Measurements from ENCODE around the gene FAM118B.

DNA sequence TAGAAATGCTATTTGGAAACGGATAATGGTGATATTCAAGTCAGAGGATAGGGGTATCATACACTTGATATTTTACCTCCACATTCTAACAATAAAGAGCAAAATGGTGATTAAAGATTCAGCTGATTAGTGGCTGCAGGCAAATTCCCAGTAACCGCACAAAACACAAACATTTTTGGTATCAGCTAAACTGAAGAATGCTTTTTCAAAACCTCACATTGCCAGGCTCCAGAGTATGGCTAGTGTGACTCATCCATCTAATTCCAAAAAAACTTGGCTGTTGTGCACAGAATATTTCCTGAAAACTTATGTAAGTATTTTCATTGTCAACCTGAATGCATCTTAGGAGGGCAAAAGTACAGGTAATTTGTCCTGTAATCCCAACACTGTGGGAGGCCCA, 46.2 kb downstream of the FAM118B start:
- TF ChIP-seq, protein P1, sequence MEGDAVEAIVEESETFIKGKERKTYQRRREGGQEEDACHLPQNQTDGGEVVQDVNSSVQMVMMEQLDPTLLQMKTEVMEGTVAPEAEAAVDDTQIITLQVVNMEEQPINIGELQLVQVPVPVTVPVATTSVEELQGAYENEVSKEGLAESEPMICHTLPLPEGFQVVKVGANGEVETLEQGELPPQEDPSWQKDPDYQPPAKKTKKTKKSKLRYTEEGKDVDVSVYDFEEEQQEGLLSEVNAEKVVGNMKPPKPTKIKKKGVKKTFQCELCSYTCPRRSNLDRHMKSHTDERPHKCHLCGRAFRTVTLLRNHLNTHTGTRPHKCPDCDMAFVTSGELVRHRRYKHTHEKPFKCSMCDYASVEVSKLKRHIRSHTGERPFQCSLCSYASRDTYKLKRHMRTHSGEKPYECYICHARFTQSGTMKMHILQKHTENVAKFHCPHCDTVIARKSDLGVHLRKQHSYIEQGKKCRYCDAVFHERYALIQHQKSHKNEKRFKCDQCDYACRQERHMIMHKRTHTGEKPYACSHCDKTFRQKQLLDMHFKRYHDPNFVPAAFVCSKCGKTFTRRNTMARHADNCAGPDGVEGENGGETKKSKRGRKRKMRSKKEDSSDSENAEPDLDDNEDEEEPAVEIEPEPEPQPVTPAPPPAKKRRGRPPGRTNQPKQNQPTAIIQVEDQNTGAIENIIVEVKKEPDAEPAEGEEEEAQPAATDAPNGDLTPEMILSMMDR (IDR thresholded peaks at IDR 0.05; ENCODE audit: low read length), result no peak
- TF ChIP-seq EZH2 (IDR thresholded peaks at IDR 0.05; ENCODE audit: borderline replicate concordance, low read length), result no peak
